ENCODE measurements around the gene GNS.

DNA sequence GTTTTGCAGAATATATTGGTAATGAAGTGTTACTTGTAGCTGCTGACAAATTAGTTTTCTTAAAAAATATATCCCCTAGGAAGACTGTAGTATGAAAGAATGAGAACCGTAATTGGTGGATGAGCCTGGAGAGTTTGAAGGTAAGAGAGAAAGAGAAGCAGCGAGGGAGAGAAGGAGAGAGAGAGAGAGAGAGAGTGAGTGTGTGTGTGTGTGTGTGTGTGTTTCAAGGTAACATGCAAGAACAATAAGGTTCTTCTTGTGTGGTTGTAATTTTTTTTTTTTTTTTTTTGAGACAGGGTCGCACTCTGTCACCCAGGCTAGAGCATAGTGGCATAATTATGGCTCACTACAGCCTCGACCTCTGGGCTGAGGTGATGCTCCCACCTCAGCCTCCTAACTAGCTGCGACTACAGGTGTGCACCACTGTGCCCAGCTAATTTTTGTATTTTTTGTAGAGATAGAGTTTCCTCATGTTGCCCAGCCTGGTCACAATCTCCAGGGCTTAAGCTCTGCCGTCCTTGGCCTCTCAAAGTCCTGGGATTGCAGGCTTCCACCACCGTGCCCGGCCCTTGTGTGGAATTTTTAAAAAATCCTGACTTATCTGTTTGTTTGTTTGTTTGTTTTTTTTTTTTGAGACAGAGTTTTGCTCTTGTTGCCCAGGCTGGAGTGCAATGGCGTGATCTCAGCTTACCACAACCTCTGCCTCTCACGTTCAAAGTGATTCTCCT lies 75.2 kb downstream of the GNS start:
- TF ChIP-seq, protein P1, sequence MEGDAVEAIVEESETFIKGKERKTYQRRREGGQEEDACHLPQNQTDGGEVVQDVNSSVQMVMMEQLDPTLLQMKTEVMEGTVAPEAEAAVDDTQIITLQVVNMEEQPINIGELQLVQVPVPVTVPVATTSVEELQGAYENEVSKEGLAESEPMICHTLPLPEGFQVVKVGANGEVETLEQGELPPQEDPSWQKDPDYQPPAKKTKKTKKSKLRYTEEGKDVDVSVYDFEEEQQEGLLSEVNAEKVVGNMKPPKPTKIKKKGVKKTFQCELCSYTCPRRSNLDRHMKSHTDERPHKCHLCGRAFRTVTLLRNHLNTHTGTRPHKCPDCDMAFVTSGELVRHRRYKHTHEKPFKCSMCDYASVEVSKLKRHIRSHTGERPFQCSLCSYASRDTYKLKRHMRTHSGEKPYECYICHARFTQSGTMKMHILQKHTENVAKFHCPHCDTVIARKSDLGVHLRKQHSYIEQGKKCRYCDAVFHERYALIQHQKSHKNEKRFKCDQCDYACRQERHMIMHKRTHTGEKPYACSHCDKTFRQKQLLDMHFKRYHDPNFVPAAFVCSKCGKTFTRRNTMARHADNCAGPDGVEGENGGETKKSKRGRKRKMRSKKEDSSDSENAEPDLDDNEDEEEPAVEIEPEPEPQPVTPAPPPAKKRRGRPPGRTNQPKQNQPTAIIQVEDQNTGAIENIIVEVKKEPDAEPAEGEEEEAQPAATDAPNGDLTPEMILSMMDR (IDR thresholded peaks at IDR 0.05; ENCODE audit: poor library complexity, severe bottlenecking): no peak
- TF ChIP-seq, protein P2, sequence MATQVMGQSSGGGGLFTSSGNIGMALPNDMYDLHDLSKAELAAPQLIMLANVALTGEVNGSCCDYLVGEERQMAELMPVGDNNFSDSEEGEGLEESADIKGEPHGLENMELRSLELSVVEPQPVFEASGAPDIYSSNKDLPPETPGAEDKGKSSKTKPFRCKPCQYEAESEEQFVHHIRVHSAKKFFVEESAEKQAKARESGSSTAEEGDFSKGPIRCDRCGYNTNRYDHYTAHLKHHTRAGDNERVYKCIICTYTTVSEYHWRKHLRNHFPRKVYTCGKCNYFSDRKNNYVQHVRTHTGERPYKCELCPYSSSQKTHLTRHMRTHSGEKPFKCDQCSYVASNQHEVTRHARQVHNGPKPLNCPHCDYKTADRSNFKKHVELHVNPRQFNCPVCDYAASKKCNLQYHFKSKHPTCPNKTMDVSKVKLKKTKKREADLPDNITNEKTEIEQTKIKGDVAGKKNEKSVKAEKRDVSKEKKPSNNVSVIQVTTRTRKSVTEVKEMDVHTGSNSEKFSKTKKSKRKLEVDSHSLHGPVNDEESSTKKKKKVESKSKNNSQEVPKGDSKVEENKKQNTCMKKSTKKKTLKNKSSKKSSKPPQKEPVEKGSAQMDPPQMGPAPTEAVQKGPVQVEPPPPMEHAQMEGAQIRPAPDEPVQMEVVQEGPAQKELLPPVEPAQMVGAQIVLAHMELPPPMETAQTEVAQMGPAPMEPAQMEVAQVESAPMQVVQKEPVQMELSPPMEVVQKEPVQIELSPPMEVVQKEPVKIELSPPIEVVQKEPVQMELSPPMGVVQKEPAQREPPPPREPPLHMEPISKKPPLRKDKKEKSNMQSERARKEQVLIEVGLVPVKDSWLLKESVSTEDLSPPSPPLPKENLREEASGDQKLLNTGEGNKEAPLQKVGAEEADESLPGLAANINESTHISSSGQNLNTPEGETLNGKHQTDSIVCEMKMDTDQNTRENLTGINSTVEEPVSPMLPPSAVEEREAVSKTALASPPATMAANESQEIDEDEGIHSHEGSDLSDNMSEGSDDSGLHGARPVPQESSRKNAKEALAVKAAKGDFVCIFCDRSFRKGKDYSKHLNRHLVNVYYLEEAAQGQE (IDR thresholded peaks at IDR 0.05; ENCODE audit: borderline replicate concordance): no peak
- no peak for TF ChIP-seq SMC3 (conservative IDR thresholded peaks at IDR 0.05; ENCODE audit: poor library complexity)
- TF ChIP-seq EZH2 (IDR thresholded peaks at IDR 0.05; ENCODE audit: borderline replicate concordance, insufficient read depth, low read length, poor library complexity, severe bottlenecking): no peak
- no peak for TF ChIP-seq EP300 (conservative IDR thresholded peaks at IDR 0.05; ENCODE audit: poor library complexity, severe bottlenecking)
- TF ChIP-seq RAD21 (conservative IDR thresholded peaks at IDR 0.05): no peak
- no peak for TF ChIP-seq POLR2AphosphoS5 (IDR thresholded peaks at IDR 0.05)
- TF ChIP-seq MXI1 (conservative IDR thresholded peaks at IDR 0.05; ENCODE audit: poor library complexity, severe bottlenecking): no peak
- no peak for TF ChIP-seq TAF1 (IDR thresholded peaks at IDR 0.05; ENCODE audit: low read depth)
